NCI-H748 treated with DMSO at 0.1 percent for 48 hours (cell line): ENCODE measurements around the gene POLA2.

ENCODE experiments used
- DNase-seq: peaks from one replicate; lab custom pipeline; 2025; lab: John Stamatoyannopoulos, UW

Gene POLA2

DNA sequence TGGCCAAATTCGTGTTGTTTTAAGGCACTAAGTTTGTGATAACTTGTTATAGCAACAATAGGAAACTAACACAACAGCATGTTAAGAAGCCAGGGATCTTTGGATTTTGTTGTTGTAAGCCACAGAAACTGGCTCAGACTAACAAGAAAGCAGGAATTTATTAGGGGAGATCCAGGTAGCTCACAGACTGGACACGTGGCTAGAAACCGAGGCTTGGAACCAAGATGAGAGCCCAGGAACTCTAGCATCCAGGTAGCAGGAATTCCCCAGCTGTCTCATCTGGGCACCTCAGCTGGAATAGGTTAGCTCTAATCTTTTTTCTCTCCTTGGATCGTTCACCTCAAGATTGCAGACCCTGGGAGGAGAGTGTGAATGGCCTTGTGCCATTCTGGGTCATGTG is 24.9 kb downstream of the POLA2 start:
- DNase-seq = no peak

DNA sequence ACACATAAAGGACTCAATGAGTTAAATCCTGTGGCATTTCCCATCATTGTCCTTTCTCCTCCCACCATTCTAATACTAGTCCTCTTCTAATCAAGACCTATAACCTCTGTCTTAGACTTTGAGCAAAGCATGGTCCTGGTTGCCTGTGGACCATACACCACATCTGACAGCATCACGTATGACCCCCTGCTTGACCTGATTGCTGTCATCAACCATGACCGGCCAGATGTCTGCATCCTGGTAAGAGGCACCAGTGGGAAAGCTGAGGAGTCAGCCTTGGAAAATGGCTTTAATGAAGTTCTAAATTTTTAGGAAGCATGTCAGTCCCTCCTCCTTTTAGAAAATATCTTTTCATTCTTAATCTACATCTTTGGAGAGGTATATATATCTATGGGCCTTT is 25.8 kb downstream of the POLA2 start:
- no peak for DNase-seq

DNA sequence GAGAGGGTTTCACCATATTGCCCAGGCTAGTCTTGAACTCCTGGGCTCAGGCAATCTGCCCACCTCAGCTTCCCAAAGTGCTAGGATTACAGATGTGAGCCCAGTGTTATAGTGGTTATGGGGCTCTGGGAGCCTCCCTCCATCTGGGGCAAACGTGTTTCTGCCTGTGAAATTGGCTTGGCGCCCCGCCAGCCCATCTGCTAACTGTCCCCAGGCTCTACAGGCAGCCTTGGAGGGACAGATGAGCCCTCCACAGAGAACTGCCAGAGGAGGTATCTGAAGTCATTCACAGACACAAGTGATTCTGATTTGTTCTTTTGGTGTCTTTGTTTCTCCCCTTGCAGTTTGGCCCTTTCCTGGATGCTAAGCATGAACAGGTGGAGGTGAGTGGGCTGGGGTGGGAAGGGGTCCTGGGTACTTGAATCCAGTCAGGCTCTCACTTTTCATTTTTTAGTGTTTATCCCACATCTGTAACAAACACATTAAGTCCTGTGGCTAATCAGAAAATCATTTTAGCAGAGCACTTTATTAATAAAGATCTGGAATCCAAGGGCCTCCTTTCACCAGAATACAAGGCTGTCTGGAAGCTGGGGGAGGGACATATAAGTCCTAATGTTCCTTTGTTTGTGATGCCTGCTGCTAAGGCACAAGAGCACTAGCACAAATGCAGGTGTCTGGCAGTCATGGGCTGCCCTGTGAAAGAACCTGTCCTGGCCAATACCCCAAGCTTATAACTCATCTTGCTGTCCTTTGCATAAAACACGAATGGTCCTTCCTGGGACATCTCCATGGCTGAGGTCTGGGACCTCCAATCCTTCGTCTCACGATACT is 27.2 kb downstream of the POLA2 start:
- DNase-seq = no peak

DNA sequence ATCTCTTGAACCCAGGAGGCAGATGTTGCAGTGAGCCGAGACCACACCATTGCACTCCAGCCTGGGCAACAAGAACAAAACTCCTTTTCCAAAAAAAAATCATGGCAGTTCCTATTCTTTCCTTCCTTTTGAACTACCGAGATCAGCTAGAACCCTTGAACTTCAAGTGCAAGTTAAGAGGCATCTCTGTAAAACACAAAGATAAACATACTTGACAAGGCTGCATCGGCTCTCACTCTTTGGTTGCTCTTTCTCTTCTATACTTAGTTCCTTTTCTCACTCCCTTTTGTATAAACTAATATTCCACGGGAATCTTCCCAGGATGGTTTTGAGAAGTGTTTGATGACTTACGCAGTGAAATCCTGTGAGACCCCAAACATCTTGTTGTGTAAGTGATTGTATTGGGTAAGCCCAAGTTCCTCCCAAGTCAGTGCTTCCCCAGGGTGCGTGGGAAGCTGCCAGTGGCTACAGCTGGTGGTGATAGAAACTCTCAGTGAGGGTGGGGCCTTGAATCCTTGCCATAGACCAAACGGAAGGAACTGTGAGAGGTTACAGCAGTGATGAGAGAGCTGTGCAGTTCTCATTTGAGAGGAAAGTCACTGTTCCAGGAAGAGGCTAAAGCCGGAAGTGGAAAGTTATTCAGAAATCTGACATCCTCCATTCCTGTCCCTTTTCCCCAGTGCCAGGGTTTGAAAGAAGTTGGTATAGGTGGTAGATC is 28.8 kb downstream of the POLA2 start:
- DNase-seq = no peak

DNA sequence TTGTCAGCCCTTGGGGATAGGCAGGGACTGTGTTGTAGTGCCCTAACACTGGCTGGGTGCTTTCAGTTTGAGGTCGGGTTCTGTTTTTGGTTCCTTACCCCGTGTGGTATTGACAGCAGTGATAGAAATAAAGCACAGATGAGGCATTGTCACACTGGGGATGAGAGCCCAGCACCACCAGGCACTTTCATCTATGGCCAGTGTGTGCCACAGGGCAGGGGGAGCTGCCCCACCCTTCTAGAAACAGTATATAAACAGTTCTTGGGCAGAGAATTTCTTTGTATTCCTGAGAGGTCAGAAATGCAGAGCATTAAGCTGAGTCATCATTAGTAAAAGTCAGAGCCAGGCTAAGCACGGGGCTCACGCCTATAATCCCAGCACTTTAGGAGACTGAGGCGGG is 29.9 kb downstream of the POLA2 start:
- DNase-seq = no peak

DNA sequence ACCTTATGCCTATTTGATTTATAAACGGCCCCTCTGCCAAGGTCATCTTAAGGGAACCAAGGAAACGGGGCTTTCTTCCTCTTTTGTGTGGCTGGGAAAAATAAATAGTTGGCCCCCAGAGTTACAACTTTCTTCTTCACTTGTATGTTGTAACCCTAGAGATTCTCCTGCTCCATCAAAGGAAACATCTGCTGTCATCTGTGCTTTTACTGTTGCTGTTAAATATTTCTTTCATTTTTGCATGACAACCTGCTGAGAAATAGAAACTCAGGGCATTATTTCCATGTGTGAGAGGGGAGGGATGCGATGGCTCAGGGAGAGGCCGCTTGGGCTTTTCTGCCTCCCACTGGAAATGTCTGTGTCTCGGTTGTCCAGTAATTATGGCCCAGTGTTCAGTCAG is 31.1 kb downstream of the POLA2 start:
- no peak for DNase-seq

DNA sequence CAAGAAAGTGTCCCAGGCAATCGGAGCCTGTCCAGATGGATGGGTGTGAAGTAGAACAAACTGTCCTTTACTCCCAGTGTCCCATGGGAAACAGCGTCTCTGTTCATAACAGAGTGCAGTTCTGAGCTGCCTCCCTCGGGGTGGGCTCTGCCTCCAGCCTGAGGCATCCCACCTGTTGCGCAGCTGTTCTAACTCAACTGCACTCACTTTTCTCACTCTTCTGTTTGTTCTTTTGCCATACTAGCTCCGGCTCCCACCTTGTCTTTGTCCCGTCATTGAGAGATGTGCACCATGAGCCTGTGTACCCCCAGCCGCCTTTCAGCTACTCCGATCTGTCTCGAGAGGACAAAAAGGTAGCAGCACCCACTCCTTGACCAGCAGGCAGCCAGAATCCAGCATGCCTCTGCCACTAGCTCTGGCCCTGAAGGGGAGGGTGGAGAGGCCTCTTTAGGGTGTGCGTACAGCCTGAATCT is 32.2 kb downstream of the POLA2 start:
- no peak for DNase-seq

DNA sequence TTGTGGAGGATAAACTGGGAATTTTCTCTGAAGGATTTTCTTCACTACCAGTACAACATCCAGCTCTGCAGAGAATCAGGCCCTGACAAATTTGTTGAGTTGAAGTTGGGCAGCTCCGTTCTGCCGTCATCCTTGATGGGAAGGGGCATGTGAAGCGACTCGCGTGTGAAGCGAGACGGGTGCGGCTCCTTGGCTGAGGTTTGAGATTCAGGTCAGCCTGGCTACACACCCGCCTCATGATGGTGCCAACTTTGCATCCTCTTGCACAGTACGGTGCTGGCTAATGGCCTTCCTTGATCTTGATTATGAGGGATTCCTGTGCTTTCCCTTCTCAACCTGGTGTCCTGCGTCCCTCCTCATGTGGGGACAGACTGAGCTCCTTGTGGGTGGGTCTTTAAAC is 33.2 kb downstream of the POLA2 start:
- no peak for DNase-seq

DNA sequence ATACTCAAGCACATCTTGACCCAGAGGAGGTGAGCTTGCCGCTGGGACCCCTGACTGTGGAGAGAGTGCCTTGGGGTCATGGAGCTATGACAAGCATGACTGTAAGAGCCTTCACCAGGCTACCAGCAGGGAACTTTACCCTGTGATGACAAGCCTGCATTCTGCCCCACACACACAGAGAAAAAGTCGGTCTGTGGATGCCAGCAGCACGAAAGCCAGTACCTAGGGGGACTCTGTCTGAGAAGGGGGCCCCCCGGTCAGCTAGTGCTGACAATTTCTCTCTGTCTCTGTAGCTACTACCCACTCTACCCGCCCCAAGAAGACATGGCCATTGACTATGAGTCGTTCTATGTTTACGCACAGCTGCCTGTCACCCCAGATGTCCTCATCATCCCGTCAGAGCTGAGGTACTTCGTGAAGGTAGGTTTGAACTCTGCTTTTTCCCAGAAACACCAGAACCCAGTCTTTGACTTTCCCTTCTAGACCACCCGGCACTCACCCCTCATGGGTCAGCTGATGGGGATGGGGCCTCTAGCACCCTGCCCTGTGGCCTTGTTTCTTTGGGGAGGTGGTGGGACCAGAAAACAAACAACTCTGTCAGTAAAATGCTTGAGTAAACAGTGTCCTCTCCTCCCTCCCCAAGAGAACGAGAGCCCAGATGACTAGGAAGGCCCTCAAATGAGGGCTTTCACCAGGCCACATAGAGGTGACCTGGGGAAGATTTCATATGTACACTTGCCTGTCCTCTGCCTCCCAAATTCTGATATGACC is 34.0 kb downstream of the POLA2 start:
- DNase-seq = no peak

DNA sequence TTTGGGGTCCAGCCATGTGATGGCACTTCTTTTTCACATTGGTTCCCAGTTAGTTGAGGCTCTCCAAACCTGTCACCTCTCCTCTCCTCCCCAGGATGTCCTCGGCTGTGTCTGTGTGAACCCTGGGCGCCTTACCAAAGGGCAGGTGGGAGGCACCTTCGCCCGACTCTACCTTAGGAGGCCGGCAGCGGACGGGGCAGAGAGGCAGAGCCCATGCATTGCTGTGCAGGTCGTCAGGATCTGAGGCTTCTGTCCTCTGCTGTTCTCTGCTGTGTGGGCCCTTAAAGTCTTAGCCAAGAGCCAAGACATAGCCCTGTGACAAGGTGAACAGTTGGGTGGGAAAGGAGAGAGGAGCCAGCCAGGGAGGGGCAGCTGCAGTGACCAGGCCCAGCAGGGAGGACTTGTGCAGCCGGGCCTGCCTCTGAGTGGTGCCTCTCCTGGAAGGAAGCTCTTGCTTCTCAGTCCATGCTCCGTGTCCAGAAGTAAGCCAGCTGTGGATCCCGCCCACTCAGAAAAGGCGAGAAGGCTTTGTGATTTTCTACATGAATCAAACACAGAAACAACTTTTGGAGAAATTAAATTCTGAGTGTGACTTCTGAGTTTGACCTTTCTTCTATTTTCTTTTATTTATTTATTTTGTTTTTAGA is 35.4 kb downstream of the POLA2 start:
- no peak for DNase-seq

DNA sequence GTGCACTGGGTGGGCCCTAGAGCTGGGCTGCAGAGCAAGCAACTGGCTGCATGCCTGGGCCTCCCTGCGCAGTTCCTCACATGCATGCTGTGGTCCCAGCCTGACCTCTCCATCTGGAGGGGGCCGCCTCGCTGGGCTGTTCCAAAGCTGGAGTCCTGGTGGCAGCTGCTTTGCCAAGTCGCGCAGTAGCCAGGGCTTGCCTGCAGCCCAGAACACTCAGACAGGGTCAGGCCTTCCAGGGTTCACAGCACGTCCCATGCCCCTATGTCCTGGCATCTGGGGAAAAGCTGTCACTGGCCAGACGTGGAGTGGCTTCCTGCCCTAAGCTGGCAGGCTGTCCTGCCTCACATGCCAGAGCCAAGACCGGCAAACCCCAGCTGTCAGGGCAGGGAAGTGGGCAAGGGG is 36.4 kb downstream of the POLA2 start:
- DNase-seq = no peak

DNA sequence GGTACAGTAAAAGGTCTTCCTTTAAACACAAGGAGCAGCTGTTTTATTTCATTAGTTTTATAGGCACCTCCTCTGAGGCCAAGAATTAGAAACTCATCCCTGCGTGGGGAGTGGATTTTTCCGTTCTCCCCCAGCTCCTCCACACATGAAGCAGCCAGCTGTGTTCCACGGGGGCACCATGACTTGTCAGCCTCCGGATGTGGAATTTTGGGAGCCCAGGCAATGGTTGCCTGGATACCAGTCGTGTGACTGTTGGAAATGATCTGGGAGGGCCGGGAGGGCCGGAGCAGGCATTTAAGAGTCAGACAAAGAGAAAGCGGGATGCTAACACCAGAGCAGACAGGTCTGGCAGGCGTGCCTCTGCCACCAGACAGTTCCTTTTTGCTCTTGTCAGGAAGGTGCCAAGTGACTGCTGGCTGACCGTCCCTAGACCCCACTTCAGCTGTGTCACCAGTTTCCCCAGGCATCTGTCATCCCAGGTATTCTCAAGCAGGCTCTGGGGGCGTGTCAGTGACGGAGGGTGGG is 37.0 kb downstream of the POLA2 start:
- no peak for DNase-seq

DNA sequence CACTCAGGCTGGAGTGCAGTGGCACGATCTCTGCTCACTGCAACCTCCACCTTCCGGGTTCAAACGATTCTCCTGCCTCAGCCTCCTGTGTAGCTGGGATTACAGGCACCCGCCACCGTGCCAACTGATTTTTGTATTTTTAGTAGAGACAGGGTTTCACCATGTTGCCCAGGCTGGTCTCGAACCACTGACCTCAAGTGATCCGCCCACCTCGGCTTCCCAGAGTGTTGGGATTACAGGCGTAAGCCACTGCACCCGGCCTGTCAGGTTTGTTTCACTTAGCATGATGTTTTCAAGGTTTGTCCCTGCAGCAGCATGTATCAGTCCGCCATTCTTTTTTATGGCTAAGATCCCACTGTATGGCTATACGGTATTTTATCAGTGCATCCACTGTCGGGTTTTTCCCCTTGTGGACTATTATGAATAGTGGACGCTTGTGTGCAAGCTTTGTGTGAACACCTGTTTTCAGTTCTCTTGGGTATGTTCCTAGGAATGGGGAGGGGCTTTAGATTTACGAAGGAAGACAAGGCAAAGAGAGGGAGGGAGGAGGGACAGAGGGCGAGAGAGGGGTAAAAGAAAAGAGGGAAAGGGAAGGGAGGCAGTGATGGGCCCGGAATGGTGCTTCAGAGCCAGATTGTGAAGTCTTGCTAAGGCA is 39.0 kb downstream of the POLA2 start:
- DNase-seq = no peak

DNA sequence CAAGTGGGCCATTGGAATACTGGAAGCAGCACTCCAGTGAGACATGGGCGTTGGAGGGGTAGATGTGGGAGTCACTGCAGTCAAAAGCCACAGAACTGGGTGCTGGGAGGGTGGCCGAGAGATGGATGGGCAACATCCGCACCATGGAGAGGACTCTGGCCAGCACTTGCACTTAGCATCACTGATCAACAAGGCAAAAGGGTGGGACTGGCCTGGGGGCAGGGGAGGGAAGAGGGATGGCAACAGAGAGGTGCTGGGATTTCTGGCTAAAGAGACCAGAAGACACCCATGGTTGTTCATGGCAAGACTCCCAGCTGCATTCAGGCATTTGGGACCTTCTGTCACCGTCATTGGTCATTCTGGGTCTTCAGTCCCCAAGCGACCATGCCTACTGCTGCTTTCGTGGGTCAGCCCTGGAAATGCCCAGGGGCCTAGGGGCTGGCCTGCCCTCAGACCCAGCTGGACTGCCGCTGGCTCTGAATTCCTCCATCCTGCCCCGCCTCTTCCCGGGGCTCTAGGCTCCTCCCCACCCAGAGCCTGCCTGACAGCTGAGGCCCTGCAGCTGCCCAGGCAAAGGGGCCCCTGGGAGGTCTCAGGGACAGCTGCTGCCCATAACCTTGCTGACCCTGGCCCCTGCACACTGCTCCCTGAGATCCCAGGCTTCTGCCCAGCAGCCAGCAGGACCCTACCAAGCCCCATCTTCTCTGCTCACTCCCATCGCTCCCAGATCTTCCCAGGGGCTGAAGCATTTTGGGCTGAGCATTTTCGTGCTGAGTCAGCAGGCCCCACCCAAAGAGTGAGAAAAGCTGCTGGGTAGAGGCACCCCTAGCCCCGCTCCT is 39.9 kb downstream of the POLA2 start:
- DNase-seq = no peak

DNA sequence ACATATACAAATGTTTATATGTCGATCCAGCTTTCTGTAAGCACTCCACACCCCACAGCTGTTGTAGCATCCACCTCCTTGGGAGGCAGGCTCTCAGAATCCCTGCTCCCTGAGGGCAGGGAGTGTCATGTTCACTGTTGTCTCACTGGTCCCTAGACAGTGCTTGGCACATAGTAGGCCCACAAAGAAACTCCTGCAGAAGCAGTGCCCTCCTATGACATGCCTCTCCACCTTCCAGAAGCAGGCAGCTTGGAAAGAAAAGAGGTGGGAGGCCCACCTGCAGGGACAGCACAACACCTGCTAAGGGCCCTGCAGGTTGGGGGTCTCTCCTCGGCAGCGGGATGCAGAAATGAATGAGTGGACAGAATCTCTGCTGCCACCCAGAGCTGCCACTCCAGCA is 41.8 kb downstream of the POLA2 start:
- DNase-seq = no peak

DNA sequence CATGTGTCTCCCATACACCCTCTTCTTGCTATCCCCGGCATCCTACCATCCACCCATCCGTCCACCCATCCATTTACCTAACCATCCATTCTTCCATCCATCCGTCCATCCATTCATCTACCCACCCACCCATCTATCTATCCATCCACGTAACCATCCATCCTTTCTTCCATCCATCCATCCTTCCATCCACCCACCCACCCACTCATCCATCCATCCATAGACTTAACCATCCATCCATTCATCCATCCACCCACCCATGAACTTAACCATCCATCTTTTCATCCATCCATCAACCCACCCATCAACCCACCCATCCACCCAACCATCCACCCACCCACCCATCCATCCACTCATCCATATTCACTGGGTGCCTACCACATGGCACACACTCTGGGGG is 42.3 kb downstream of the POLA2 start:
- no peak for DNase-seq

DNA sequence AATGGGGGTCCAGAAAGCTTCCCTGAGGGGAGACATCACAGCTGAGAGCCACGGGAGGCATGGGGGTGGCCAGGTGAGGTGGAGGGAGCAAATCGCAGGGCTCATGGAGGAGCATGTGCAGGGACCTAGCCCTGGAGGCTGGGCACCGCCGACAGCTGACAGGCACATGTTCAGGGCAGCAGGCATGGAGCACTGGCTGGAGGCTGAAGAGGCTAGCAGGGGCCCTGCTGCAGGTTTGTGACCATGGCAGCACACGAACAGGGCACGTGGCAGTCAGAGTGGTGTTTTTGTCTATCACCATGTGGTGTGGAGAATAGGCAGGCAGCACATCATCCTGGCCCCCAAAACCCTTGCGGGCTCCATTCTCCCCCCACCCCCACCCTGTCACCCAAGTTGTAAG is 42.9 kb downstream of the POLA2 start:
- no peak for DNase-seq

DNA sequence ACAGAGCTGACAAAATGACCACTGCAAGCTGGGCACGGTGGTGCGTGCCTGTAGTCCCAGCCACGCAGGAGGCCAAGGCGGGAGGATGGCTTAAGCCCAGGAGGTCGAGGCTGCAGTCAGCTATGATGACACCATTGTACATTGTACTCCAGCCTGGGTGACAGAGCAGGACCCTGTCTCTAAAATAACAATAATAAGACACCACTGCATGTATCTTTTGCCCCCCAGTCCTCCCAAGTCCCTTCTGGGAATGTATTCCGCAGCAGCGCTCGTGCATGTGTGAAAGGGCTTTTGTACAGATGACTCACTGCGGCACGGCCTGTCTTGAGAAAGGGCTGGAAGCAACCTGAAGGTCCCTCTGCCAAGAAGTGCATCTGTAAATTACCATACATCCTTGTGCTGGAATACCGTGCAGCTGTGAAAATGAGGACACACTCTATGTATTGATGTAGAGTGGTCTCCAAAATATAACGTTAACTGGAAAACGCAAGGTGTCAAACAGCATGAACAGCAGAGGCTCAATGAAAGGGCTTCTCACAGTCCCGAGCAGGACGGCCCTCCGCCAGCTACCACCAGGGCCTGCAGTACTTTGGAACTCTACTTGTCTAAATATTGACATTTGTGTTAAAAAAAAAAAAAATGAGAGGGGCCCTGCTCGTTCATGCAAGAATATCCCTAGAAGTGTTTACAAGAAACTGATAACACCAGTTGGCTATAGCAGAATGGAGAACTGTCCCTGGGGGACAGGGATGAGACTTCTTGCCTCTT is 43.9 kb downstream of the POLA2 start:
- no peak for DNase-seq

DNA sequence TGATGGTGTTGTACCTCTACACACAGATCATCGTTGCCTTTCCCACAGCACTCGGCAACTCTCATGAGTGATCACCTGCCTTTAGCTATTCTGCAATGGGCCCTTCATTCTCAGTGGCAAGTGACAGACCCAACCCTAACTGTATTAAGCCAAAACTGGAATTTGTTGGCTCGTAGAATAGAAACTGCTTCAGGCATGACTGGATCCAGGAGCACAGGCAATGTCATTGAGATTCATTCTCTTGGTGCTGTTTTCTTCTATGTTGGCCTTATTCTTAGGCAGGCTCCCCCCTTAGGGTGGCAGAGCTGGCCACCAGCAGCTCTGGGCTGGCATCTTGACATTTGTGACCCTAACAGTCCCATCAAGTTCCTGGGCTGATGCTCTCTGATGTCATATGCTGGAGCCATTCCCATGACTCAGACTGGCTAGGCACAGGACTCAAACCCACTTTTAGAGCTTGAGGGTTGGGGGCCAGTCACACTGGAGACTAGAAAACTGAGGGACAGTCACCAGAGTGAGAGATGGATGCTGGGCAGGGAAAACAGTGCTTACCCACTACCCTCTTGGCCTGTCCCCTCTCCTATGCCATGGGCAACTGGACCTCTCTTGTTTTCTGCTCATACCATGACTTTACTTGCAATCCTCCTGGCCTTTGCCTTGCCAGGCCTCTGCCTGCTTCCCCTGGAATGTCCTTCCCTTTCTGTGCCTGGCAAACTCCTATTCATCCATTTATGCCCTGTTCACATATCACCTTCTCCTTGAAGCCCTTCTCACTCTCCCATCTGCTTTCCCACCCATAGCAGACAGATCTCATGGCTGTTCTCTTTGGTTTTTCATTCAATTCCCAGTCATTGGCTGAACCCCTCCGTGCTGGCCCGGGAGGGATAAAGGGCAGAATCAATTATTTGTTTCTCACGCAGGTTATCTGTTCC is 45.8 kb downstream of the POLA2 start:
- no peak for DNase-seq
